Mesendoderm (in vitro differentiated cells): ENCODE results near the gene KRTAP4-1.

Source experiments
- DNase-seq: peaks from one replicate; pipeline ENCODE4 v3.0.0; 2013
- H2AK5ac ChIP-seq: 2 replicates; pipeline ENCODE4 v1.6.1; 2013; ENCODE audit warnings: low read length, inconsistent platforms
- H2BK120ac ChIP-seq: 2 replicates; pipeline ENCODE4 v1.6.1; 2013; ENCODE audit warnings: low read depth, mild to moderate bottlenecking, low read length, moderate library complexity, mixed read lengths
- H2BK15ac ChIP-seq: replicated peaks from 2 replicates; pipeline ENCODE4 v1.6.1; 2013; ENCODE audit warnings: low read depth, mild to moderate bottlenecking, moderate library complexity
- H2BK5ac ChIP-seq: 2 replicates; pipeline ENCODE4 v1.6.1; 2013; ENCODE audit warnings: low read length, inconsistent platforms
- H3K18ac ChIP-seq: 2 replicates; pipeline ENCODE4 v1.6.1; 2013; ENCODE audit warnings: mild to moderate bottlenecking, low read length, mixed read lengths
- H3K23ac ChIP-seq: one replicate; pipeline ENCODE4 v1.6.1; 2013; ENCODE audit warnings: low read length
- H3K27ac ChIP-seq: 2 replicates; pipeline ENCODE4 v1.5.1; 2013; ENCODE audit warnings: low read depth, mild to moderate bottlenecking, inconsistent platforms, low read length, moderate library complexity
- H3K27me3 ChIP-seq: 2 replicates; pipeline ENCODE4 v1.6.1; 2013; ENCODE audit warnings: low read length, control low read depth, mild to moderate bottlenecking, inconsistent platforms; ENCODE audit not compliant: insufficient read depth, poor library complexity
- H3K36me3 ChIP-seq: 2 replicates; pipeline ENCODE4 v1.6.1; 2013; ENCODE audit warnings: low read length, inconsistent platforms; ENCODE audit not compliant: control insufficient read depth, insufficient read depth
- H3K4ac ChIP-seq: one replicate; pipeline ENCODE4 v1.6.1; 2013; ENCODE audit warnings: low read depth, mild to moderate bottlenecking, low read length, moderate library complexity
- H3K4me1 ChIP-seq: 2 replicates; pipeline ENCODE4 v1.6.1; 2013; ENCODE audit warnings: low read depth, low read length, inconsistent platforms; ENCODE audit not compliant: control insufficient read depth
- H3K4me2 ChIP-seq: 2 replicates; pipeline ENCODE4 v1.6.1; 2013; ENCODE audit warnings: low read length
- H3K4me3 ChIP-seq: 2 replicates; pipeline ENCODE4 v1.5.1; 2013; ENCODE audit warnings: mild to moderate bottlenecking, low read length
- H3K56ac ChIP-seq: one replicate; pipeline ENCODE4 v1.6.1; 2013; ENCODE audit warnings: low read length
- H3K79me1 ChIP-seq: 2 replicates; pipeline ENCODE4 v1.6.1; 2013; ENCODE audit warnings: low read length, inconsistent platforms
- H3K79me2 ChIP-seq: 2 replicates; pipeline ENCODE4 v1.6.1; 2013; ENCODE audit warnings: mild to moderate bottlenecking, low read length; ENCODE audit not compliant: control insufficient read depth, insufficient read depth
- H3K9ac ChIP-seq: 2 replicates; pipeline ENCODE4 v1.6.1; 2013; ENCODE audit warnings: low read length, inconsistent platforms
- H4K5ac ChIP-seq: one replicate; pipeline ENCODE4 v1.6.1; 2013; ENCODE audit warnings: low read length
- H4K8ac ChIP-seq: one replicate; pipeline ENCODE4 v1.6.1; 2013; ENCODE audit warnings: low read depth, mild to moderate bottlenecking, control low read depth, low read length, moderate library complexity
- WGBS: extraction: QIAGEN DNeasy Blood & Tissue Kit; methylation state at CpG from one replicate; pipeline ENCODE4 v1.1.7; 2013; ENCODE audit warnings: low lambda C conversion rate, missing lambda C conversion rate; ENCODE audit not compliant: insufficient coverage; ENCODE audit errors: extremely low coverage; 5-methylcytosine and 5-hydroxymethylcytosine counted together

Gene KRTAP4-1

DNA sequence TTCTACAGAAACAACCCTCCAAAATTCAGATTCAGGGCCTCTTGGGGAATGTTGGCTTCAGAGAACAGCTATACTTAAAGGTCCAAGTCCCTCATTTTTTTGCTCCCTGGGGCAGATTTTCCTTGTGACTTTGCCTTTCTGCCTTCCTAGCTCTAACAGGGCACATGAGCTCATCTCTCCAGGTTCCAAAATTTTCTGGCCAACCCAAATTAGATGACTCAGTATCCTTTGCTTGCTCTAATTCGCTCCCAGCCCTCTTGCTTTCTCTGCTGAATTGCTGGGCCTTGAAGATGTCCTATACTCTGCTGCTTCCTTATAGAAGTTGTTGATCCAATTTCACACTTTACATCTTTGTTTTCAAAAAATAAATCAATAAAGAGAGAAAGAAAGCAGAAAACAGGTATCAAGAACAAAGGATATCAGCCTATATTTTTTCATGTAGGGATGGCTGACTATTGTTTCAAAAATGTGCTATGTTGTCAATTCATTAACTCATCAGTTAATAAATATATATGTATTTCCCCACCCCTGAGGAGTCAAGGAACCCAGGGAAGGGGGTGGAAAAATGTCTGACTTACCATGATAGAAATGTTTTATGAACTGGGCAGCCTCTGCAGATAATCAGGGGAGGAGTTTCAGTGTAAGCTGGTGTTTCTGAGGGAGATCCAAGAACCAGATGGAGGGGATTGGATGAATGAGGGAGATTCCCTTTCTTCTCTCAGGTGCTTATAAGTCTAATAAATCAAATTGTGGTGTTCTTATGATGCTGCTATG, 5.7 kb downstream of the KRTAP4-1 start:
- Histone ChIP-seq H3K36me3 (no peaks in the 10 kb centered on the region), H3K4ac (no peak overlapping the region), H4K8ac (no peak overlapping the region), H2AK5ac (no peak overlapping the region), H3K18ac (no peak overlapping the region), H3K79me1 (no peaks in the 10 kb centered on the region), H2BK120ac (no peak overlapping the region), H3K23ac (no peak overlapping the region), H3K4me3 (no peak overlapping the region), H2BK15ac (no peak overlapping the region), H3K79me2 (no peaks in the 10 kb centered on the region), H3K27ac (no peak overlapping the region), H3K4me2 (no peak overlapping the region), H4K5ac (no peak overlapping the region), H3K4me1 (no peaks in the 10 kb centered on the region), H3K56ac (no peak overlapping the region), H2BK5ac (no peak overlapping the region), H3K27me3 (no peaks in the 10 kb centered on the region), H3K9ac (no peak overlapping the region)
- no peak for DNase-seq
- no CpG with 5 or more reads among the region's 1 CpG for WGBS

DNA sequence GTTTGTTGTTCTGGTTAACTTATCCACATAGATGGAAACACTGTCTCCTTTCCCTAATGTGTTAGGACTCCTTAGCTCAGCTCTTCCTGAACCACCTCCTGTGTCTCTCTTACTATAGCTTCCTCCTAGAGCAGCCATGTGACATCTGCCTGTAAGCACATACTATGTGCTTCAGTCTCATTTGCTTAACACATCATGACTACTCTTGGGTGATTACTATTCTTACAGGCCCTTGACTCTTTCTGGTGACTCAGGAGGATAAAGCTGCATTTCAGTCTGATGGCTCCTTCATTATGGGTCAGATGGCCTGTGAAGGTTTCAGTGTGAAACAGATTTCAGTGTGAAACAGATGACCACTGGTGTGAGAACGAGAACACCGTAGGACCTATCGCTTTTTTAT, 6.4 kb downstream of the KRTAP4-1 start:
- no peak overlapping the region for H2BK120ac ChIP-seq
- no peak overlapping the region for H3K9ac ChIP-seq
- H2AK5ac ChIP-seq: no peak overlapping the region
- no peak overlapping the region for H3K4me3 ChIP-seq
- no peak overlapping the region for H2BK15ac ChIP-seq
- no peaks in the 10 kb centered on the region for H3K79me2 ChIP-seq
- WGBS: no CpG with 5 or more reads among the region's 3 CpGs
- DNase-seq: no peak
- H3K4ac ChIP-seq: no peak overlapping the region
- H3K23ac ChIP-seq: no peak overlapping the region
- H3K4me1 ChIP-seq: no peaks in the 10 kb centered on the region
- no peaks in the 10 kb centered on the region for H3K27me3 ChIP-seq
- no peak overlapping the region for H3K27ac ChIP-seq
- H3K56ac ChIP-seq: no peak overlapping the region
- H3K18ac ChIP-seq: no peak overlapping the region
- H2BK5ac ChIP-seq: no peak overlapping the region
- H4K8ac ChIP-seq: no peak overlapping the region
- H3K36me3 ChIP-seq: no peaks in the 10 kb centered on the region
- H3K4me2 ChIP-seq: no peak overlapping the region
- H4K5ac ChIP-seq: no peak overlapping the region
- H3K79me1 ChIP-seq: no peaks in the 10 kb centered on the region

DNA sequence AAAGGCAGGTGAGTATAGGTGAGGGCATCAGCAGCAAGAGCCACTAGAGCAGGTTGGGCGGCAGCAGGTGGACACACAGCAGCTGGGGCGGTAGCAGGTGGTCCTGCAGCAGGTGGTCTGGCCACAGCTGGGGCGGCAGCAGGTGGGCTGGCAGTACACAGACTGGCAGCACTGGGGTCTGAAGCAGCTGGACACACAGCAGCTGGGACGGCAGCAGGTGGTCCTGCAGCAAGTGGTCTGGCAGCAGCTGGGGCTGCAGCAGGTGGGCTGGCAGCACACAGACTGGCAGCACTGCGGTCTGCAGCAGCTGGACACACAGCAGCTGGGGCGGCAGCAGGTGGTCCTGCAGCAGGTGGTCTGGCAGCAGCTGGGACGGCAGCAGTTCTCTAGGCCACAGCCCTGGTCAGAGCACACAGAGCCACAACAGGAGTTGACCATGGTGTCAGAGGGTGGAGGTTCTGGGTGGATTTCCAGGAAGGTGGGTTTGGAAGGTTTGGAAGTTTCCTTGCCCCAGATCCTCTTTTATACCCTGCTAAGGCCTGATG, 6.9 kb downstream of the KRTAP4-1 start, which contains the start of gene KRTAP4-2:
Gene KRTAP4-2, minus strand, starts transcription at position 495 of the 545 bp plus-strand sequence. Its CDS starts 57 bp downstream, at position 438.
- no peak within 1 kb of the TSS for H2BK15ac ChIP-seq
- H3K79me2 ChIP-seq: no peaks in the 10 kb centered on the region
- no peak within 1 kb of the TSS for H4K8ac ChIP-seq
- no peak within 1 kb of the TSS for H2BK5ac ChIP-seq
- no peak within 1 kb of the TSS for H3K18ac ChIP-seq
- H4K5ac ChIP-seq: no peak within 1 kb of the TSS
- H3K4me2 ChIP-seq: no peak within 1 kb of the TSS
- no peaks in the 10 kb centered on the region for H3K4me1 ChIP-seq
- H3K4ac ChIP-seq: no peak within 1 kb of the TSS
- DNase-seq: no peak
- H3K4me3 ChIP-seq: no peak within 1 kb of the TSS
- no peak within 1 kb of the TSS for H3K9ac ChIP-seq
- no peaks in the 10 kb centered on the region for H3K79me1 ChIP-seq
- H3K27me3 ChIP-seq: no peaks in the 10 kb centered on the region
- WGBS: no CpG with 5 or more reads among the region's 7 CpGs
- no peaks in the 10 kb centered on the region for H3K36me3 ChIP-seq
- no peak within 1 kb of the TSS for H3K56ac ChIP-seq
- H2AK5ac ChIP-seq: no peak within 1 kb of the TSS
- no peak within 1 kb of the TSS for H3K27ac ChIP-seq
- H3K23ac ChIP-seq: no peak within 1 kb of the TSS
- H2BK120ac ChIP-seq: no peak within 1 kb of the TSS

DNA sequence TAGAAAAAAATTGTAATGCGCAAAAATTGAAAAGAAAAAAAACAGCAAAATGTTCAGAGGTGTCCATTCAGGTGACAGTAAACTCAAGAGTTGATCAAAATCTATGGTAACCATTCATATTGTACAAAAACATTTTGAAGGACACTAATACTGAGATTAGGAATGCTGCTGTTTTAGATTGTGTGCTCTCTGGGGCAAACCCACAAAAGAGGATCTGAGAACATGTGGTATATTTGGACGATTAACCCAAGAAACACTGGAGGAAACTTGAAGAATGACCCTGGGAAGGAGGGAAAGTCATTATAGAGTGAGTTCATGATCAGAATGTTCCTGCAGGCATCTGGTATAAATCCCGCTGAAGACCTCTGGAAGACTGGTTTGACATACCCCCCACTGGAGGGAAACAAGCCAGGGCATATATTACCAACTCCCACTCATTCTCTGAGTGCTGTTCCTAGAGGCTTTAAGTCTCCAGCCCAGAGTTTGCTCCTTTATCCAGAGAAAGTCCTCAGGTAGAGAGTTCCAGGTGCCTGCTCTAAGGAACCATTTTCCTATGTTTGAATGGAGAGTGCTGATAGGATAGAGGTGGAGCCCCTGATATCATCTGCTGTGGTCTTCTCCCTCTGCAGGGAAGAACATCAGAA, 7.8 kb downstream of the KRTAP4-1 start:
- Histone ChIP-seq H3K36me3 (no peaks in the 10 kb centered on the region), H3K56ac (no peak overlapping the region), H2BK5ac (no peak overlapping the region), H3K79me2 (no peaks in the 10 kb centered on the region), H4K8ac (no peak overlapping the region), H3K4ac (no peak overlapping the region), H2AK5ac (no peak overlapping the region), H3K4me3 (no peak overlapping the region), H3K4me2 (no peak overlapping the region), H3K79me1 (no peaks in the 10 kb centered on the region), H3K27ac (no peak overlapping the region), H2BK15ac (no peak overlapping the region), H3K9ac (no peak overlapping the region), H3K4me1 (no peaks in the 10 kb centered on the region), H3K27me3 (no peaks in the 10 kb centered on the region), H4K5ac (no peak overlapping the region), H3K18ac (no peak overlapping the region), H3K23ac (no peak overlapping the region), H2BK120ac (no peak overlapping the region)
- no peak for DNase-seq
- no CpG with 5 or more reads among the region's 3 CpGs for WGBS

DNA sequence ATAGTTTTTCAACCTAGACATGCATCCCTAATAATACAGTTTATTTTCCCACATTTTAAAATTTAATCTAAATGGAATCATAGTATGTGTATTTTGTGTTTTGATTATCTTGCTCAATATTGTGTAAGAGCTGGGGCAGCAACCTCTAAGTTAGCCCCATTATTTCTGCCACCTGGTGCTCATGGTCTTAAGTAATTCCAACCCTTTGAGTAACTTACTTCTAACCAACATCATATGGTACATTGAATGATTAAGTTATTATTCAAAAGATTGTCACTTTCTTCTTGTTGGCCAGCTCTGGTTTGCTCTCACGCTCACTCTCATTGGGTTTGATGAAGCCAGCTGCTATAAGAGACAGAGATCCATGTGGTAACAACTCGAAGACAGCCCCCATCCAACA, 12.8 kb downstream of the KRTAP4-1 start:
- H3K56ac ChIP-seq: no peak overlapping the region
- no CpG with 5 or more reads among the region's 2 CpGs for whole genome bisulfite sequencing
- no peak overlapping the region for H3K4me3 ChIP-seq
- no peak overlapping the region for H2BK120ac ChIP-seq
- H2AK5ac ChIP-seq: no peak overlapping the region
- no peak overlapping the region for H3K18ac ChIP-seq
- no peak overlapping the region for H2BK15ac ChIP-seq
- H2BK5ac ChIP-seq: no peak overlapping the region
- H3K4me1 ChIP-seq: no peaks in the 10 kb centered on the region
- no peaks in the 10 kb centered on the region for H3K36me3 ChIP-seq
- no peaks in the 10 kb centered on the region for H3K27me3 ChIP-seq
- H4K5ac ChIP-seq: no peak overlapping the region
- no peaks in the 10 kb centered on the region for H3K79me2 ChIP-seq
- H3K79me1 ChIP-seq: no peaks in the 10 kb centered on the region
- H3K23ac ChIP-seq: no peak overlapping the region
- H3K4ac ChIP-seq: no peak overlapping the region
- no peak for DNase-seq
- no peak overlapping the region for H4K8ac ChIP-seq
- no peak overlapping the region for H3K9ac ChIP-seq
- no peak overlapping the region for H3K4me2 ChIP-seq
- no peak overlapping the region for H3K27ac ChIP-seq
